Heart right ventricle (tissue), 16 donors: ENCODE measurements around the gene MRPS26. TPM values are rescaled to one million over a fixed set of nuclear protein-coding genes. Genes with fewer than 3 reads are reported as not detected.
A peak's percentile ranks its signal among the peaks of the same experiment; 100 is the strongest.

Source experiments
- ATAC-seq, 8 donors: fragments of 200-7000 bp; cut with Tn5 transposase; one replicate each; pipeline ENCODE4 v1.9.1; 2020; ENCODE audit warnings: mild to moderate bottlenecking in 8 of 8, moderate library complexity in 8 of 8, moderate number of reproducible peaks in 1 of 8
- DNase-seq, 2 donors: peaks; one replicate each; pipeline ENCODE4 v3.0.0-alpha.2; 2020
- H3K27ac ChIP-seq, 10 donors: fragments of 200-600 bp; sonication (generic) in 2 of 10; one replicate each; pipeline versions ENCODE4 v1.5.0 to v1.8.0; 2020 to 2022; ENCODE audit warnings: mild to moderate bottlenecking in 3 of 10
- H3K27me3 ChIP-seq, 7 donors: fragments of 200-600 bp; one replicate each; pipeline ENCODE4 v1.8.0; 2021 to 2022; ENCODE audit warnings: mild to moderate bottlenecking in 2 of 7
- H3K36me3 ChIP-seq, 9 donors: fragments of 200-600 bp; sonication (generic) in 1 of 9; one replicate each; pipeline versions ENCODE4 v1.5.0 to v1.8.0; 2020 to 2022; ENCODE audit warnings: mild to moderate bottlenecking in 2 of 9
- H3K4me1 ChIP-seq, 9 donors: fragments of 200-600 bp; sonication (generic) in 1 of 9; one replicate each; pipeline versions ENCODE4 v1.5.0 to v1.8.0; 2020 to 2022; ENCODE audit warnings: mild to moderate bottlenecking in 4 of 9
- H3K4me3 ChIP-seq, 10 donors: fragments of 200-600 bp; sonication (generic) in 2 of 10; one replicate each; pipeline versions ENCODE4 v1.5.0 to v1.8.0; 2020 to 2022; ENCODE audit warnings: mild to moderate bottlenecking in 7 of 10, moderate library complexity in 2 of 10
- H3K9me3 ChIP-seq, 11 donors: fragments of 200-600 bp in 10 of 11; sonication (generic) in 2 of 11; one replicate each; pipeline versions ENCODE4 v1.5.0 to v1.8.0; 2013 to 2022; ENCODE audit warnings: mild to moderate bottlenecking in 2 of 11, control low read depth in 1 of 11, moderate library complexity in 1 of 11
- WGBS, 2 donors: extraction: QIAGEN DNeasy Blood & Tissue Kit; methylation state at CpG; one replicate each; pipeline ENCODE4 v1.1.7; 2013; ENCODE audit warnings: inconsistent platforms in 1 of 2; 5-methylcytosine and 5-hydroxymethylcytosine counted together
- intact Hi-C, 10 donors: fragments of 100-400 bp; cut with DNase I; formaldehyde crosslinking; loops; one replicate each; pipeline versions ENCODE4 v1.11.1 to v1.14.2; 2022
- polyA plus RNA-seq, 2 donors: library from polyadenylated mRNA; stranded (reverse); fragments of 200-250 nt; gene quantifications; one replicate each; pipeline ENCODE4 v1.2.3, GENCODE V29; 2013
- total RNA-seq, 10 donors: library from RNA; stranded (reverse); fragmentation: NEBNext Ultra II Directional in 3 of 10; extraction: Animal tissue kit (Norgen Biotek cat#: 25700) in 3 of 10; gene quantifications; one replicate each; pipeline versions ENCODE4 v1.2.1 to v1.2.4, GENCODE V29; 2021 to 2023
- TF ChIP-seq, protein P1 (sequence below), 9 donors: fragments of 200-600 bp; sonication (generic) in 2 of 9; IDR thresholded peaks; one replicate each; pipeline versions ENCODE4 v1.5.0 to v1.8.0; 2021 to 2022; ENCODE audit warnings: antibody characterized with exemption in 9 of 9, mild to moderate bottlenecking in 5 of 9, moderate library complexity in 1 of 9
- donor health status: Arrhythmogenic right ventricular cardiomyopathy.
- donor health status: ischemic (EF 13 %, LVEDD 7.1; RV severe dilation, severe dysfunction).
- donor health status: healthy with polysubstance abuse.
- donor health status: DM: no; HTN: yes; CAD: no.
- donor health status: DM: no; HTN: no; CAD: no.
- donor health status: ischemic (EF 25% LVEDD 6.9; RV normal size, moderate dysfunction).
- donor health status: ischemic (EF 25% LVEDD 5.7; RV mildly dilated, moderate dysfunction).
- donor health status: healthy.
- donor health status: DM: yes; HTN: yes; CAD: no.
- donor health status: Ischemic cardiomyopathy.
- donor health status: ischemic (EF 35%, LVEDD 5.7; RV mildly dilated, moderate dysfunction).
- donor health status: nonischemic (EF 11% LVEDD 7.7; RV severe dilation, severe dysfunction).
- donor health status: DM: yes; HTN: yes; CAD: no.
- donor health status: PGD.
- donor health status: ischemic (EF 29% LVEDD 5.4; RV normal size, mild dysfunction).
- donor health status: nonischemic (EF 23%, LVEDD 6.1; RV moderate dilation, normal function).

Gene MRPS26
- total and polyA plus RNA-seq, 12 donors: 39.1 to 119 (median 52.4) TPM

DNA sequence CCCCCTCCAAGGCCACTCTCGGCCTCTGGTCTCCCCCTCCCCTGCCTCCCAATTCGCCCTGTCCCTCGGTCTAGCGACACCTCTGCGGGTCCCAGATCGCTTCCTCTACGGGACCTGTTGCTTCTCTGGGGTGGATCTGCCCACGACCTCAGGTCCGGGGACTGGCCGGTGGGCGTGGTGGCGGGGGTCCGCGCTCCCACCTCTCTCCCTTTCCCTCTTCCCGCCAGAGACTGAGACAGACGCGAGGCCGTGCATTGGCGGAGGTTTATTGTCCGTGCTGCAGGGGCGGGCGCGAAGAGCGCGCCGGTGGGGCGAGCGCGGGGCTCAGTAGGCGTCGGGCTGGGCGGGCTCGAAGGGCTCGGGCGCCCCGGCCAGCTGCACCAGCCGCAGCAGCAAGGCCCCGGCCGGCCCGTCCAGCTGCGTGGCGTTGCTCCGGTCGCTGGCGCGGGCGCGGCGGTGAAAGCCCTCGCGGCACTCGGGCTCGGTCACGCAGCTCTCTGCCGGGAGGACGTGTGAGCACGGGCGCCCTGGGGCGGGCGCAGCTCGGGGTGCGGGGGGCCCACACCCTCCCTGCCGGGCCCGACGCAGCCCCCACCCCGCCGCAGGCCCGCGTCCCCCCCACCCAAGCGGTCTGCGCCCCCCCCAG lies 36.6 kb downstream of the MRPS26 start:
- no peak overlapping the region for H3K27ac ChIP-seq
- H3K4me3 ChIP-seq: peak overlapping the region in 8 of 10 donors; percentile 3 to 43 (median 31)
- WGBS, 2 donors: 5 to 6% methylated on average over 54 to 71 of the region's 71 CpGs
- H3K4me1 ChIP-seq: peaks cover 0 to 26% (median 8%) of the 10 kb centered on the region in 9 donors
- intact Hi-C loops: no loop called here
- peaks cover 0 to 68% (median 30%) of the 10 kb centered on the region in 7 donors for H3K27me3 ChIP-seq
- ATAC-seq (peak in 1 of 8 donors; percentile 53), DNase-seq (no peak)
- H3K9me3 ChIP-seq: no peaks in the 10 kb centered on the region
- no peaks in the 10 kb centered on the region for H3K36me3 ChIP-seq
- TF ChIP-seq, protein P1, sequence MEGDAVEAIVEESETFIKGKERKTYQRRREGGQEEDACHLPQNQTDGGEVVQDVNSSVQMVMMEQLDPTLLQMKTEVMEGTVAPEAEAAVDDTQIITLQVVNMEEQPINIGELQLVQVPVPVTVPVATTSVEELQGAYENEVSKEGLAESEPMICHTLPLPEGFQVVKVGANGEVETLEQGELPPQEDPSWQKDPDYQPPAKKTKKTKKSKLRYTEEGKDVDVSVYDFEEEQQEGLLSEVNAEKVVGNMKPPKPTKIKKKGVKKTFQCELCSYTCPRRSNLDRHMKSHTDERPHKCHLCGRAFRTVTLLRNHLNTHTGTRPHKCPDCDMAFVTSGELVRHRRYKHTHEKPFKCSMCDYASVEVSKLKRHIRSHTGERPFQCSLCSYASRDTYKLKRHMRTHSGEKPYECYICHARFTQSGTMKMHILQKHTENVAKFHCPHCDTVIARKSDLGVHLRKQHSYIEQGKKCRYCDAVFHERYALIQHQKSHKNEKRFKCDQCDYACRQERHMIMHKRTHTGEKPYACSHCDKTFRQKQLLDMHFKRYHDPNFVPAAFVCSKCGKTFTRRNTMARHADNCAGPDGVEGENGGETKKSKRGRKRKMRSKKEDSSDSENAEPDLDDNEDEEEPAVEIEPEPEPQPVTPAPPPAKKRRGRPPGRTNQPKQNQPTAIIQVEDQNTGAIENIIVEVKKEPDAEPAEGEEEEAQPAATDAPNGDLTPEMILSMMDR (IDR thresholded peaks at IDR 0.05): no peak

DNA sequence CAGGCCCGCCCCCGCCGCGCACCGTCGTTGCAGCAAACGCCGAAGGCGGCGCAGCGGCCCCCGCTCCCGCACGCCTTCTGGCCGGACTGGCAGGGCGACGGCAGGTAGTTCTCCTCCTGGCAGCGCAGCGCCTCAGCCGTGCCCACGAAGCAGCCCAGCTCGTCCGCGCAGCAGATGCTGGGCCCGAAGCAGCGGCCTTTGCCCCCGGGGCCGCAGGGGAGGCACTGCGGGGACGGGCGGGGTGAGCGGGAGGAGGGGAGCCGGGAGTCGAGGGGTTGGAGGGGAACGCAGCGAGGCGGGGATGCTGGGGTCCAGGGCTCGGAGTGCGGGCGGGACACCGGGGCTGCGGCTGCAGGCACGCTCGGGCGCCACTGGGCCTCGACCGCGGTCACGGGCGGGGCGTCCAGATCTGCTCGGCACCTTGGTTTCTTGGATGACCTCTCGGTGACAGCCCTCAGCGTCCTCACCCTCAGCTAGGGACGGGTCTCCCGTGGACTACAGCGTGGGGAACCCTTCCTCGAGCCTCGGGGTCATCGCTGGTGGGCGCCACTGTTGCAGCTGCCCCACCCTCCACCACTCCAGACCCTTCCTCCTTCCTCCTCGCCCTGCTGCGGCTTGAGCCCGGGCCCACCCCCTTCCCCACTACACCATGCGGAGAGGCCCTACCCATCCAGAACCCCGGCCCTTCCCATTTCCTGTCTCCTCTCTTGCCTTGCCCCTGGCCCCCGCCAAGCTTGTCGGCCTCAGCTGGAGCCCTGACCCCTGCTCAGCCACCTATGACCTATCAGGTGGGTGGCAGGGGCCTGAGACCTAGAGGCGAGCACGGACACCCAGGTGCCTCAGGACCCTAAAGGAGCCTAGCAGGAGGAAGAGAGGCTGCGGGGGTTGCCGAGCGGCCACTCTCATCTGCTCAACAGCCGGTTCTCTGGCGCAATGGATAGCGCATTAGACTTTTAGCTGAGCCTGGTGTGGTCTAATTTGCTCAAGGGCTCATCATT lies 37.4 kb downstream of the MRPS26 start:
- no peak for DNase-seq
- Histone ChIP-seq H3K4me3 (peak overlapping the region in 8 of 10 donors; percentile 18 to 43 (median 31)), H3K27ac (no peak overlapping the region), H3K27me3 (peaks cover 0 to 68% (median 30%) of the 10 kb centered on the region in 7 donors), H3K36me3 (no peaks in the 10 kb centered on the region), H3K4me1 (peaks cover 0 to 26% (median 8%) of the 10 kb centered on the region in 9 donors), H3K9me3 (no peaks in the 10 kb centered on the region)
- intact Hi-C loops: no loop called here
- TF ChIP-seq, protein P1 (IDR thresholded peaks at IDR 0.05): no peak
- WGBS, 2 donors: 17 to 20% methylated on average over 45 to 76 of the region's 76 CpGs
- no peak for ATAC-seq

DNA sequence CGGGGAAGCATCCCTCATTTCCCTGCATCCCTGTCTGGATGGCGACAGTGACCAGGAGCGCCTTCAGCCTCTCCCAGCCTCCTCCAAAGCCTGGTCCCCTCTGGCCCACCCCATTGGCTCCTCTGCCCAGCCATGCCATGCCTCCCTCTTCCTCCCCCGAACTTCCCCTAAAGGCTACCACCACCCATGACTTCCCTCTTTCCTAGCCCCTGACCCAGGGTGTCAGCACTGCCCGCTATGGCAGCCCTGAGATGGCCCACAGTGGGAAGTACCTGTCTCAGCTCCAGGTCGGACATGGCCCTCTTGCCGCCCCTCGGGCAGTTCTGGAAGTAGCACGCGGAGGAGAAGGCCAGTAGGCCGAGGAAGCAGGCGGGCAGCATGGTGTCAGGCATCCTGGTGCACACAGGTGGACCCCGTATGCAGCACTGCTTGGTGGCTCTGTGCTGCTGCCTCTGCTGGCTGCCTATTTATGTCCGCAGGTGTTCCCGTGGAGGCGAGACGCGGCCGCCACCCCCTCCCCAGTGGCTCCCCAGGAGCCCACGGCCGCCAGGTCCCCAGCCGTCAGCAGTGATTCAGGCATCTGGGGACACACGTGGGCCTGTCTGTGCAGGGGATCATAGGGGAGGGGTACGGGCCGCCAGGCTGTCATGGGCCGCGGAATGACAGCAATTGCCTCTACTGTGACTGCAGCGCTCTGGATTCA lies 38.6 kb downstream of the MRPS26 start, which contains the start of gene AVP:
Gene AVP (minus strand): TSS at position 442 of the 703 bp plus-strand sequence. CDS start 50 bp downstream, at position 392.
- ATAC-seq (no peak), DNase-seq (no peak)
- 86 to 87% methylated on average over 28 of the region's 28 CpGs for WGBS, 2 donors
- Histone ChIP-seq H3K27ac (no peak within 1 kb of the TSS), H3K4me1 (peaks cover 0 to 26% (median 8%) of the 10 kb centered on the region in 9 donors), H3K27me3 (peaks cover 0 to 57% (median 30%) of the 10 kb centered on the region in 7 donors), H3K36me3 (no peaks in the 10 kb centered on the region), H3K9me3 (no peaks in the 10 kb centered on the region), H3K4me3 (no peak within 1 kb of the TSS)
- intact Hi-C loops: no loop called here
- TF ChIP-seq, protein P1 (IDR thresholded peaks at IDR 0.05): no peak

DNA sequence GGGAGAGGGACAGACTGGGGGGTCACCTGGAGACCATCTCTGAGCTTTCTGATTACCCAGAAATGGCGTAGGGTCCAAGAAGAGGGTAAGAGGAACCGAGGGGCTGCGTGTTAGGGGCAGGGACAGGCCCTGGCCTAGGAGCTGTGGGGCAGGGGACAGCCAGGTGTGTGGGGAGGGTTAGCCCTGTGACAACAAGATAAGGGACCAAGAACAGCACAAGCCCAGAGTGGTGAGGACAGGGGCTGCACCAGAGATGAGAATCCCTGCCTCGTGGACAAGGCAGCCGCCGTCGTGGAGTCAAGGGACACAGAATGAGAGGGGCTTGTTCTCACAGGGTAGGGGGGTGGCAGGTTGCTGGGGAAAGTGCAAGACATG lies 39.1 kb downstream of the MRPS26 start:
- intact Hi-C loops: no loop called here
- 83 to 89% methylated on average over 7 of the region's 7 CpGs for WGBS, 2 donors
- DNase-seq (no peak), ATAC-seq (no peak)
- TF ChIP-seq, protein P1 (IDR thresholded peaks at IDR 0.05): no peak
- no peak overlapping the region for H3K4me3 ChIP-seq
- no peak overlapping the region for H3K27ac ChIP-seq
- peaks cover 0 to 56% (median 31%) of the 10 kb centered on the region in 7 donors for H3K27me3 ChIP-seq
- H3K9me3 ChIP-seq: no peaks in the 10 kb centered on the region
- peaks cover 0 to 26% (median 8%) of the 10 kb centered on the region in 9 donors for H3K4me1 ChIP-seq
- H3K36me3 ChIP-seq: no peaks in the 10 kb centered on the region
